GM21786 (cell line): ENCODE measurements around the gene RNF38.
"Not testable (repeated sequence)": the region's sequence is repeated elsewhere in the genome, so short reads cannot be mapped to it uniquely, and the experiment has no call there.

ENCODE experiments used
- ATAC-seq: cut with Tn5 transposase; IDR thresholded peaks from one replicate; pipeline ENCODE4 v1.9.1; 2021; ENCODE audit not compliant: unreplicated experiment

Gene RNF38

DNA sequence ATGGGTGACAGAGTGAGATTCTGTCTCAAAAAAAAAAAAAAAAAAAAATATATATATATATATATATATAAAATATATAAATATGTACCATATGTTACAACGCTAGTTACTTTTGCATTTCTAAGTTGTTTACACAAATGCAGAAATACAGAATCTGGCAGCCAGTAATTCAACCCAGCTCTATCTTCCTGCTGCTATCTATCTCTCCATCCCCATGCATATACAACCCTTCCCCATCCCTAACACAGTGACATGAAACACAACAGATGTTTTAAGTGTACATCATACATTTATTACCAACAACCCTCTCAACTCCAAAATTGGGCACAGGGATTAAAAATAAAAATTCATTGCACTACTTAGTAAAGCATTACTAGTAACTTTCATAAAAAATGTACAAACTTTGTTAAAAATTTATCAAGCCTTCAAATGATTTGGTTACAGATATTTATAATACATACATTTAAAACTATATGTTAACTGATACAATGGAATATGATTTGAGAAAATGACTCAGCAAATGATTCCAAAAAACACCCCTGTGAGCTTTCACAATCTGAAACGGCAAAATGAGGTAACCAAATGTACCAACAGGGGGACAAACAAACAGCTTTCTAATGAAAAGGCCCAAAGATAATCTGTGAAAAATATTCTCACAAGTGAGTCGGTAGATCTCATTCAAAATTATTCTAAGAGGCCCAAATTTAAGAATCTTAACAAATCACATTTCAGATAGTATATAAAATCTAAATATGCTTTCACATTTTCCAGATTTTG lies 63.8 kb downstream of the RNF38 start:
- no peak for ATAC-seq

DNA sequence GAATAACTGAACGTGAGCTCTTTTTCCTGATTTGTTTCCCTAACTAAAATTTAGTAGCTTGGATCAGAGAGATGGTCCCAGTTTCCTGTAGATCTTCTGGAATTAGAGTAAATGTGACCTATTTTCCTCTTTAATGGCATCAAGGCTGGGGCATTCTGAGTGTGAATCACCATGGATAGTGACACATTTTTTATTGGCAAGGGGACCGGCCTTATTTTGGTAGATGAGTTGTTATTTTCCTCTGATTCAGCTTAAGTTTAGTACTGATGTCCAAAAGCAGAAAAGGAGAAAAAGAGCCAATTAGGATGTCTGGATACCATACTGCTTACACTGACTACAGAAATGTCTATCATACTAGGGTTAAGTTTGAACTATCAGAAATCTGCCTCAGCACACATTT lies 68.1 kb downstream of the RNF38 start:
- ATAC-seq = no peak

DNA sequence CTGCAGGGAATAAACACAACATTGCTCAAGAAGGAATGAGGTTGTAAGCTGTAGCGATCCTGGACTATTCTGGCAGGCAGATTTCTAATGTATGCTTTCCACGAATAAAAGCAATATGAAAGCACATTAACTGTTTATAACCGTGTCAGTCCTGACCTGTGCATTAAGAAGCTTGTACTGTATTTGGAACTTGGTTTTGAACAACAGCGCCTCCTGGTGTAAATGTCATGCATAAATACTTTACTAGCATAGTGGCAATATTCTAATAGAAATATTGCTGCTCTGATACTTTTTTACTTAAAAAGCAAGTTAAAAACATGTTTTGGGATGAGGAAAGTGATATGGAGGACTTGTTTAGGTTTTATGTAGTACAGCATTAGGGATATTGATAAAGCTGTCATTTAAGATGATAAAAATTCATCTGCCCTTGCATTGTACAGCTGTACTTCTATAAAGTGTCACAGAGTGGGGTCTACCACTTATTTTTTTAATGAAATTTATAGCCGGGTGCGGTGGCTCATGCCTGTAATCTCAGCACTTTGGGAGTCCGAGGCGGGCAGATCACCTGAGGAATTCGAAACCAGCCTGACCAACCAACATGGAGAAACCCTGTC lies 71.2 kb downstream of the RNF38 start:
- ATAC-seq = no peak

DNA sequence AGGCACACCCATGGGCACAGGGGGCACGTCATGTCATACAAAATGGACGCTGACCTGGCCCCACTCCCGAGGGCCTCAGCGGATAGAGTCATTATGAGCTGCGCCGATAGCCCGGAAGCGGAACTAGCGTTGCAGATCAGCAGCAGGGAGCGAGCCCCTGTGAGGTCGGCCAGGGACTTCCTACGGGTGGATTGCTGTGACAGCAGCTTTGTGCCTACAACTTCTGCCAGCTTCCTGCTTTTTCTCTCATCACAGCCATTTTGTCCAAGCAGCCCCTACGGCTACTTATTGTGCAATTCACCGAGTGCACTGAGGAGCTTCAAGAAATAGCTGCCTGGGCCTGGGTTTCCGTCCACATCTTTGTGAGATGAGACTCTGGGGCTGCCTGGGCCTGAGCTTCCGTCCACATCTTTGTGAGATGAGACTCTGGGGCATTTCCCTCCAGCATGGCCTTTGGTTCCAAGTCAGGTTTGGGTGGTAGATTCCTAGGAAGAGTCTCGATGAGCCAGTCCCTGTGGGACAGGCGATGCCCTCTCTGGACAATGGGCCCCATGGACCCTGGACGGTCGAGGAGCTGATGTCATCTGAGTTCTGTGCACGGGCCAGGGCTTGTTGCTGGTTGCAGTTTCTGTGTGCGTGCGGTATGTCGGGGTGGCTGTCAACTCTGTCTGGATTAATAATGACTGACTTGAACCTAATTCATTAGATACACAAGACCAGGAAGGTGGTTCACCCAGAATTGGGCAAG lies 74.8 kb downstream of the RNF38 start:
- ATAC-seq = no peak

DNA sequence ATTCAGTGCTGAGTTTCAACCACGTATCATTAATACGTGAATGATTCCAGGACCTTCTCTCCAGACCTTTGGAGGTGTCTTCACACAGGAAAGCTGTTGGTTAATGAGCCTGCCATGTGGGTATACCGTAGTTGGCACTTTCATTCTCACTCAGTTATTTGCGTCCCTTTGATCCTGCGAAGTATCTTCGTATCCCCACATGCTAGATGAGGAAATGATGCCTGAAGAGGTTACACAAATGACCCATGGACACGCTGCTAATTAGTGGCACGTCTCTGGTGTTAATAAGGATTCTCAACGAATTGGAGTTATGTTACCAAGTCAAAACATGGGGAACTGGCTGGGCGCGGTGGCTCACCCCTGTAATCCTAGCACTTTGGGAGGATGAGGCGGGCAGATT lies 76.1 kb downstream of the RNF38 start:
- no peak for ATAC-seq

DNA sequence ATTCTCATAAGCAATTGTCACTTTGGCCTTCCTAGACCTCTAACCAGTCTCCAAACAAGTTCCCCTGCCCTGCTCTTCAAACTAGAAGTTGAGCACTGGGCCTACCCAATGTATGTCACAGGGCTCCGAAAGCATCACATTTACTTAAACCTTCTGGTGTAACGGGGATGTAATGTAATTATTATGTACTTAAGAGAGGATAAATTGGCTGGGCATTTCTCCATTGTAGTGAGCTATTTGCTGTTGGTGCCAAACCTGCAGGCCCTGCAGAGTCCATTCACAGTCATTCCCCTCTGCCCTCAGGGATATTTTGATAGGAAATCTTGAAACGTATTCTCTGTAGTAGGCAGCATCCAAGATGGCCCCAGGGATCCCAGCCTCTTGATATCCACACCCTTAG lies 77.6 kb downstream of the RNF38 start:
- ATAC-seq = no peak

DNA sequence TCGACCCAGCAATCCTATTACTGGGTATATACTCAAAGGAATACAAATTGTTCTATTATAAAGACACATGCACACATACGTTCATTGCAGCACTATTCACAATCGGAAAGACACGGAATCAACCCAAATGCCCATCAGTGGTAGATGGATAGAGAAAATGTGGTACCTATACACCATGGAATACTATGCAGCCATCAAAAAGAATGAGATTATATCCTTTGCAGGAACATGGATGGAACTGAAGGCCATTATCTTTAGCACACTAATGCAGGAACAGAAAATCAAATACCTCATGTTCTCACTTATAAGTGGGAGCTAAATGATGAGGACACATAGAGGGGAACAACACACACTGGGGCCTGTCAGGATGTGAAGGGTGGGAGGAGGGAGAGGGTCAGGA lies 78.2 kb downstream of the RNF38 start:
- not testable (repeated sequence) for ATAC-seq

DNA sequence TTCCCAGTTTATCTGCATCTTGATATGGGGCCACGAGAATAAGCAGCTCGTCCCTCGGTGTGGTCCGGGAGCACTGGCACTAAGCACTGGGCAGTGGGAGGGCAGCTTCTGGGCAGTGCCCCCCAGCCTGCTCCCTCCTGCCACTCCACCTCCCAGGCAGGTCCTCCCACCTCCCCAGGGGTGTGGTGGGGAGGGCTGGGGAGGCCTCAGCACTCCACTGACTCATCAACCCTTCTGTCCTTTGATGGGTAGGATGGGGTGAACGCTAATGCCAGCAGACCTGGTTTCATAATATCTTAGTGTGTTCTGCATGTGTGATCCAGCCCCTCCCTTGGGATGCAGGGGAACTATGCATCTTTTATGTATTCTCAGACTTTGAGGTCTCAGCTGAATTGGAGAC lies 79.6 kb downstream of the RNF38 start:
- no peak for ATAC-seq

DNA sequence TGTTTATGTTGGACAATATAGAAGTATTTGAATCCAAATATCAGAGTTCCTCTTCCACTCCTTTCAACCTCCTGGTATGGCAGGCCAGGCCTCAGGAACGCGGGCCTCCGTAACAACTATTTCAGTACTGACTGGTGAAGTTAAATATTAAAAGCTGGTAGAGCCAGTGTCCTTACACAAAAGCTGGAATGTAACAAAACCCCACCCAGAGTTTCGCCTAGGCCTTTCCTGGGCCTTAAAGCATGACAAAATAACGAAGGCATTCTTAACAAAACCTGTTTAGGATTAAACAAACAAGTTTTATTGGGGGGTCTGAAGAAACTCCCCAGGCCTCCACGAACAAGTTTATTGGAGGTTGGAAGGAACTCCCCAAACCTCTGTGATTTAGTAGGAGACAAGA lies 80.3 kb downstream of the RNF38 start:
- ATAC-seq = no peak

DNA sequence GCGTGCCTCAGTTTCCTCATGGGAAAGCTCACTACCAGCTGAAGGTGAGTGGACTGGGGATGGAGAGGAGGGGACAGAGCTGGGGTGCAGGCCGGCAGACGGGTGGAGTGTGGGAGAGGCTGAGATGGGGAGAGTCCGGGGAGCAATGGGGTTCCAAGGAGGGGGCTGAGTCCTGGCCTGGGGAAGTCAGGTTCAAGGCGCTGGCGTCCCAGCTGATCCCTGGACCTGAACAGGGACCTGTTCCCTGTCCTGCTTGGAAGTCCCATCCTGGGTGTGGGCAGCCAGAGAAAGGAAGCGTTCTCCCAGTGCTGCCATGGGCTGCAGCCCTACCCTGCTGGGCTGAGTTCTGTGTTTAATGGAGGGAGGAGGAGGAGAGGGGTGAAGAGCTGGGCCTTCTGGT lies 80.9 kb downstream of the RNF38 start:
- no peak for ATAC-seq

DNA sequence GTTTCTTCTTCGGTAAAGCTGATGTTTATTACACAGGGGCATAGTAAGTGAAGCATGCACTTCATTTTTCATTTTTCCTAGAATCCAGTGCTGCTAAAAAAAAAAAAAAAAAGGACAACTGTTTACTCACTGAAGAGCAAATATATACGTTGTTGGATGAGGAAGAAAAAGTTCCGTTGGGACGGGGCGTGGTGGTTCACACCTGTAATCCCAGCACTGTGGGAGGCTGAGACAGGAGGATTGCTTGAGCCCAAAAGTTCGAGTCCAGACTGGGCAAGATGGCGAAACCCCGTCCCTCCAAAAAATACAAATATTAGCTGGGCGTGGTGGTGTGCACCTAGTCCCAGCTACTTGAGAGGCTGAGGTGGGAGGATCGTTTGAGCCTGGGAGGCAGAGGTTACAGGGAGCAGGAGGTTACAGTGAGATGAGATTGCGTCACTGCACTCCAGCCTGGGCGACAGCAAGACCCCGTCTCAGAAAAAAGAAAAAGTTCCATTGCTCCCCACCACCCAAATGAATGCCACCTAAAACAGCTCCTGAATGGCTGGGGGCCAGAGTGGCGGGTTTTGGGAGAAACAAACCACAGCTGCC lies 81.8 kb downstream of the RNF38 start:
- no peak for ATAC-seq

DNA sequence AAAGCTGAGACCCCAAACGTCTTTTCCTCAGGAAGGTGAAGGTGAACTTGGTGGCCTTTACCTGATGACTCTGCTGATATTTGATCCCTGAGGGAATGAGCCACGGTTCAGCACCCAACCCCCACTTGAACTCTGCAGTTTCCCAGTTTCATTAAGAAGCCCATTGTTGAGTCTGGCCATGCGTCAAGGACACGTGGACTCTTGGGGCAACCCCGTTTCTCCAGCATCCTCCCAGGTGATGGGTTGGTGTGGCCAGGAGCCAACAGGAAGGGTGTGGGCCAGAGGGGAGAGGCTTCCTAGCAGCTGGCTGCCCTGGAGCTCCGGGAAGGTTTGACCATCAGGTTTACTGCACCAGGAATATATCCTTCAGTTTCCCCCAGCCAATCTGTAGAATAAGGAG lies 82.3 kb downstream of the RNF38 start:
- no peak for ATAC-seq

DNA sequence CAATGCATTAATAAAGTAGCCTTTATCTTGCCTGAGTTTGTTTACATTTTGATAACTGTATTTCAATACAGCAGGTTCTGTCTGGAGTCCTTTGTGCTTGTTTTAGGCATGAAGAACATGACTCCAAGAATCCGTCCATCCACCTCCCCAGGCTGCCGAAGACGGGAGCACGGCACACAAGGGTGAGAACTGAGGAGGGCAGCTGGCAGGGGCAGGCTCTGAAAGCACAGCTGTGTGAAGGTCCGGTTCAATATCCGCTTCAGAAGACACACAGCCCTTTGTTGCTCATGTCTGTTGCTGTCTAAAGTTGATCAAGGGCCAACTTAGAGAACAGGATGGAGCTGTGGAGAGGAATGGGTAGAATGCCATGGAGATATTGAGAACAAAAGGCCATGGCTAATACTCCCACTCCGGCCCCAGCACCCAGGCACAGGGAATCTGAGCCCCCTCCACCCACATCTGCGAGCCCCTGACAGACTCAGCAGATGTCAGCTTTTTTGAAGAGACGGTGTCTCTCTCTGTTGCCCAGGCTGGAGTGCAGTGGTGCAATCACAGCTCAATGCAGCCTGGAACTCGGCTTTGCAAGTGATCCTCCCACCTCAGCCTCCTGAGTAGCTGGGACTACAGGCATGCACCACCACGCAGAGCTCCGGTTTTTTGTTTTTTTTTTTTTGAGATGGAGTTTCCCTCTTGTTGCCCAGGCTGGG lies 83.3 kb downstream of the RNF38 start:
- no peak for ATAC-seq

DNA sequence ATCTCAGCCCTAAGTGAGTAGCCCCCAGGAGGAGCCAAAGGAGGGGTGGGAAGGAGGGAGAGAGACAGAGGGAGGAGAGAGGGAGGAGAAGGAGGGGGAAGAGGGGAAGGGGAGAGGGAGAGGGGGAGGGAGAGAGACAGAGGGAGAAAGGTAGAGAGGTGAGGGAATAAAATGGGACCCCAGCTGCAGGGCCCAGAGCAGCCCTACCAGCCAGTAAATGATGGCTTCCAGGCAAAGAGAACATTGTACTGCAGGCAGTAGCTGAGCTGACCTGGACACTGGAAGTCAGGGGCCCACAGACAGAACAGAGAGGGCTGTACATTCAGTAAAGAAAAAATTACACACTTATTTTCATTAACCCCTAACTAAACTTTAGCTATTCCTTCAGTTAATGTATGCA lies 84.0 kb downstream of the RNF38 start:
- ATAC-seq = no peak

DNA sequence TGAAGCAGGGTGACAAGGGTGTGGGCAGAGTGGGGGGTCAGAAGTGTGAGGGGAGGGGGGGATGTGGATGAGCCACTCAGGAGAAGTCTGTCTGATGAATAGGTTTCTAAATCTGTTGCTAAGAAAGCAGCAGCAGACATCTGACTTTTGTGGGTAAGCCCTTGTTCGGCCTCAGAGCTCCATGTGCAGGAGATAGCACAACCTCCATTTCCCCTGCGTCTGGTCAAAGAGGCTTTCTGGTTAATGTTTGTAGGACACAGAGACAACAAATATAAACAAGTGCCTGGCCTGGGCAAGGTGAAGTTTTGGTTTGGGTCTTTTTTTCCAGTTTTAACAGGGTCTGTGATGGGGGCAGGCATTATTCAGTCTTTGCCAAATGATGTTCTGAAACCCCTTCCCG lies 84.8 kb downstream of the RNF38 start:
- no peak for ATAC-seq

DNA sequence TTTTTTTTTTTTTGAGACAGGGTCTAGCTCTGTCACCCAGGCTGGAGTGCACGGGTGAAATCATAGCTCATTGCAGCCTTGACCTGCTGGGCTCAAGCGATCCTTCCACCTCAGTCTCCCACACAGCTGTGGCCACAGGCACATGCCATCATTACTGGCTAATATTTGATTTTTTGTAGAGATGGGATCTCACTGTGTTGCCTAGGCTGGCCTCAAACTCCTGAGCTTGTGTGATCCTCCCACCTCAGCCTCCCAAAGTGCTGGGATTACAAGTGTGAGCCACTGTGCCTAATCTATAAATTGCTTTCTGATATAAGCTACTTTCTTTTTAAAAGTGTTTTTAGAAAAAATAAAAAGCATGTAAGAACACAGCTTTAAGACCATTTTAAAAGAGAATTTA lies 85.3 kb downstream of the RNF38 start:
- ATAC-seq = no peak

DNA sequence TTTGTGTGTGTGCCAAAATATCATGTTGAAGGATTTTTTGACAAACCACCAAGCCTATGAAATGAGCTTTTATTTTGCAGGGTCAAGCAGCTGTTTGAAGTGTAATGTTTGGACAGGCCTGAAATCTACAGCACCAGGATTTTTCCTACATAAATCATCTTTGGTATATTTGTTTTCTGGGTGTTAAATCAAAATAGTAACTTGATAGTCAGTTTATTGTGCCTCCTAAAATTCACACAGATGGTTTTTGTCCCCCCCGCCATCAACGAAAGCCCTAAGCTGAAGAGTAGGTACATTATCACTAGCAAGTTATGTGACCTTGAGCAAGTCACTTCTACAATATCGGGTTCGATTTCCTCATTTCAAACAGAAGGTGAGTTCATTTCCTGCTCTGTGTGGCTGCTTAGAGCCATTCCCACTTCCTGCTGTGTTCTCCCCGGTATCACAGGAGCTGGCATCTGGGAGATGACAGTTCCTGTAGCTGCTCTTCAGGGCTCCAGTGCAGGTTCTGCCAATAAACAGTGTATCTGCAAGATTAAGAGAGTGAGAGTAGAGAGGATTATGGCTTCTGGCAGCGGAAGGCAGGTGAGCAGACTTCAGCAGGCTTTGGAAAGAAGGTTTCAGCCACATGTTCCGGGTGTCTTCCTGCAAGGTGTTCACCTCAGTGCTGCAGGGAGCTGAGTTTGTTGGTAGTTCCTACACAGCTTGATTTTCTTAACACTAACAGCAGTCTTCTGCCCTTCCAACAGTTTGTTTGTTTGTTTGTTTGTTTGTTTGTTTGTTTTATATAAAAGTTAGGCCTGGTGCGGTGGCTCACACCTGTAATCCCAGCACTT lies 93.4 kb downstream of the RNF38 start:
- no peak for ATAC-seq

DNA sequence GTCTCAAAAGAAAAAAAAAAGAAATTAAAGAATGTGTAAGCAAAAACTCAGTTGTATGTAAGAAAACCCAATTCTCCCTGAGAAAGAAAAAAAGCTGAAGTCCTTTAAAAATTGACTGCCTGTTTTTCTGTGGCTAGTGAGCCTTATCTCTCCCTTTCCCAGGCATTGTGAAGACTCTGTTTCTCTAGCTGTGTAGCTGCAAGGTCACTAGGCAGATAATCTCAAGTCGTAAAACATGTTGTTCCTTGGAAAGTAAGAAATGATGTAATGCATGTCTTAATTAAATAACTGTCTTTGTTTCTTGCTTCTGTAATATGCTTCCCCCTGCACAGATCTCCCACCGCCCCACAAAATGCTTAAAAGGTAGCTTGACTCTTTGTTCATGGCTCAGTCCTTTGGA lies 95.7 kb downstream of the RNF38 start:
- ATAC-seq = not testable (repeated sequence)

DNA sequence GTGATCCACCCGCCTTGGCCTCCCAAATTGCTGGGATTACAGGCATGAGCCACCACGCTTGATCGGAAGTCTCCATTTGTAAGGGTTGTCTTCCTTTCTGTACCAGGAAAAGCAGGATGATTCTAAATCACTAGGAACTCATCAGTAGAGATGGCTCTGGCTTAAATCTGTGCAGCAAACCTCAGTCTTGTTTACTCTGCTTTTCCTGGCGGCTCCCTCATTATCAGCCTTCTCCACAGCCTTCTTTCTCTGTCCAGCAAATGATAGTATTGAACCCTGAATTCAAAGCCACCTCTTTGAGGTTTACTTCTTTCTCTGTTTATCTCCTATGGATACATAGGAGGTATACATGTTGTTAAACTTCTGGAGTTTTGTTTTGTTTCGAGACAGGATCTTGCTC lies 98.8 kb downstream of the RNF38 start:
- ATAC-seq = no peak

DNA sequence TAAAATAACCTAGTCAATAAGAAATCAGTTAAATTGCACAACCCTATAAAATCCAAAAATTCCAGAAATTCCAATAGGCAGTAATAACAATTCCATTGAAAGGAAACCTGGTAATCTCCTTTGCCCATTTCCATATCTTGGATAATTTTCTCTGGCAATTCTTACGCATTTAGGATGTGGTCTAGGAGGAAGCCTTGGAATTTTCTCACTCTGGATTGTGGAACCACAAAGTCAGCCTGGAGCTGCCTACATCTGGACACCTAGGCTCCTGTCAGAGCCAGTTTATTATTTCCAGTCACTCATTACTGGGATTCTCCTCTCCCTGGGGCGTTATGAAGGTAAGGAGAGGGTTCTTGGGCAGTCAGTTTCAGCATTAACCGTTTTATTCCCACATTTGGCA lies 101.5 kb downstream of the RNF38 start:
- ATAC-seq = no peak
